WTC11 (cell line): ENCODE results near the gene STXBP5. TPM values are rescaled to one million over a fixed set of nuclear protein-coding genes. Genes with fewer than 3 reads are reported as not detected.
"Not testable (repeated sequence)": the region's sequence is repeated elsewhere in the genome, so short reads cannot be mapped to it uniquely, and the experiment has no call there.

ENCODE experiments used
- ATAC-seq: fragments of 200-7000 bp; cut with Tn5 transposase; 2 replicates; pipeline ENCODE4 v1.10.0; 2021; ENCODE audit warnings: mild to moderate bottlenecking, moderate library complexity
- CTCF ChIA-PET: fragments of 300-600 bp; sonication (Branson Sonifier 250); formaldehyde crosslinking; loops from one replicate; lab custom pipeline; 2021; ENCODE audit warnings: antibody characterized with exemption; lab: Charles Lee
- POLR2A ChIA-PET: fragments of 350-600 bp; sonication (Branson Sonifier 250); formaldehyde crosslinking; loops from one replicate; lab custom pipeline; 2021; ENCODE audit warnings: antibody characterized with exemption; lab: Charles Lee
- DNase-seq: peaks from one replicate; pipeline ENCODE4 v3.0.0; 2021; ENCODE audit warnings: low spot score
- H3K27ac Mint-ChIP-seq: 2 replicates; pipeline ENCODE4 v1.8.0; 2021; ENCODE audit warnings: mixed read lengths
- H3K27me3 Mint-ChIP-seq: 2 replicates; pipeline ENCODE4 v1.8.0; 2021; ENCODE audit warnings: low read depth, mild to moderate bottlenecking, moderate library complexity, mixed read lengths
- H3K36me3 Mint-ChIP-seq: 2 replicates; pipeline ENCODE4 v1.8.0; 2021; ENCODE audit warnings: mixed read lengths
- H3K4me1 Mint-ChIP-seq: 2 replicates; pipeline ENCODE4 v1.8.0; 2022; ENCODE audit warnings: mixed read lengths
- H3K4me3 Mint-ChIP-seq: 2 replicates; pipeline ENCODE4 v1.8.0; 2021; ENCODE audit warnings: mild to moderate bottlenecking, moderate library complexity, mixed read lengths
- H3K9me3 Mint-ChIP-seq: 2 replicates; pipeline ENCODE4 v1.8.0; 2021; ENCODE audit warnings: mixed read lengths
- ATF3 ChIP-seq: sonication (generic); formaldehyde crosslinking; conservative IDR thresholded peaks from 2 replicates; pipeline ENCODE4 v1.8.1; 2022; ENCODE audit warnings: mild to moderate bottlenecking, missing genetic modification reagents
- CREM ChIP-seq: sonication (generic); formaldehyde crosslinking; IDR thresholded peaks from 2 replicates; pipeline ENCODE4 v1.8.1; 2022; ENCODE audit warnings: mild to moderate bottlenecking, missing genetic modification reagents, moderate library complexity
- E2F1 ChIP-seq: sonication (generic); formaldehyde crosslinking; IDR thresholded peaks from 2 replicates; pipeline ENCODE4 v1.8.0; 2022; ENCODE audit warnings: mild to moderate bottlenecking, missing genetic modification reagents
- GABPB1 ChIP-seq: sonication (generic); formaldehyde crosslinking; IDR thresholded peaks from 2 replicates; pipeline ENCODE4 v1.8.1; 2023; ENCODE audit warnings: mild to moderate bottlenecking, missing genetic modification reagents
- GTF2I ChIP-seq: fragments of 250-450 bp; sonication (Bioruptor Pico); conservative IDR thresholded peaks from 2 replicates; pipeline ENCODE4 v1.4.0; 2021; ENCODE audit warnings: mild to moderate bottlenecking
- NR1H2 ChIP-seq: sonication (generic); formaldehyde crosslinking; IDR thresholded peaks from 2 replicates; pipeline ENCODE4 v1.9.0; 2021; ENCODE audit warnings: mild to moderate bottlenecking, moderate library complexity, missing genetic modification reagents
- NR2C2 ChIP-seq: sonication (generic); formaldehyde crosslinking; IDR thresholded peaks from 2 replicates; pipeline ENCODE4 v1.8.0; 2022; ENCODE audit warnings: mild to moderate bottlenecking, missing genetic modification reagents
- RELA ChIP-seq: sonication (generic); formaldehyde crosslinking; IDR thresholded peaks from 2 replicates; pipeline ENCODE4 v1.8.1; 2022; ENCODE audit warnings: missing genetic modification reagents, mild to moderate bottlenecking, borderline replicate concordance
- SMAD3 ChIP-seq: sonication (generic); formaldehyde crosslinking; IDR thresholded peaks from 2 replicates; pipeline ENCODE4 v1.8.0; 2022; ENCODE audit warnings: missing genetic modification reagents, mild to moderate bottlenecking, borderline replicate concordance
- USF1 ChIP-seq: sonication (generic); formaldehyde crosslinking; IDR thresholded peaks from 2 replicates; pipeline ENCODE4 v1.8.0; 2022; ENCODE audit warnings: mild to moderate bottlenecking, missing genetic modification reagents
- ZNF317 ChIP-seq: sonication (generic); formaldehyde crosslinking; IDR thresholded peaks from 2 replicates; pipeline ENCODE4 v1.8.1; 2023; ENCODE audit warnings: low read depth, mild to moderate bottlenecking, moderate library complexity, missing genetic modification reagents, borderline replicate concordance
- ZNF416 ChIP-seq: fragments of 250-450 bp; sonication (Bioruptor Pico); IDR thresholded peaks from 2 replicates; pipeline ENCODE4 v1.9.0; 2021; ENCODE audit warnings: mild to moderate bottlenecking, inconsistent platforms
- ZNF423 ChIP-seq: fragments of 250-450 bp; sonication (Bioruptor Pico); IDR thresholded peaks from 2 replicates; pipeline ENCODE4 v2.1.2; 2022; ENCODE audit warnings: mild to moderate bottlenecking, moderate library complexity
- ZNF425 ChIP-seq: fragments of 250-450 bp; sonication (Bioruptor Pico); conservative IDR thresholded peaks from 2 replicates; pipeline ENCODE4 v1.9.0; 2021; ENCODE audit warnings: mild to moderate bottlenecking
- ZNF671 ChIP-seq: fragments of 250-450 bp; sonication (Bioruptor Pico); IDR thresholded peaks from 2 replicates; pipeline ENCODE4 v1.8.0; 2021; ENCODE audit warnings: mild to moderate bottlenecking
- total RNA-seq: library from RNA; stranded (reverse); gene quantifications from 3 replicates; pipeline ENCODE4 v1.2.3, GENCODE V29; 2021
- TF ChIP-seq, protein P1 (sequence below): sonication (generic); formaldehyde crosslinking; IDR thresholded peaks from 2 replicates; pipeline ENCODE4 v1.8.1; 2022; ENCODE audit warnings: mild to moderate bottlenecking, moderate library complexity, missing genetic modification reagents
- TF ChIP-seq, protein P2 (sequence below): sonication (generic); formaldehyde crosslinking; IDR thresholded peaks from 2 replicates; pipeline ENCODE4 v1.8.0; 2023; ENCODE audit warnings: missing genetic modification reagents
- TF ChIP-seq, protein P3 (sequence below): sonication (generic); formaldehyde crosslinking; IDR thresholded peaks from 2 replicates; pipeline ENCODE4 v1.8.0; 2023; ENCODE audit warnings: mild to moderate bottlenecking, missing genetic modification reagents

STXBP5 gene
- total RNA-seq, 1 experiment from 2014 or later, result 13.2 TPM

DNA sequence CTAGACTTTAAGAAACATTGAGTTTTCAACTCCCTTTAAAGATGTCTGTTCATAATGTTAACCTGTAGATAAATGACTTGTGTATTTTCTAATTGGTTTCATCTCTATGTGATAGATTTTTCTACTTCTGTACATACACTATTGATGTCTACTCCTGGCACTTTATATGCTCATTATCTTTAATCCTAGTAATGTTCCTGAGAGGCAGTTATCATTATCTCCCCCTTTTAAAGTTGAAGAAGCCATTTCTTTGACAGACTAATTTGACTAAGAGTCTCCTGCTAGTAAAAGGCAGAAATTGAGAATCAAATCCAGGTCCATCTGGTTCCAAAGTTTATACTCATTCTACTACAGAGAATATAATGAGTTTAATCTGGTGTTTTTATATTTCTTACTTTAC is 167.1 kb downstream of the STXBP5 start (continued):
- no peak for TF ChIP-seq GTF2I (CRISPR knock-in tag)
- no peak for TF ChIP-seq NR2C2 (CRISPR knock-in tag)
- no peak for TF ChIP-seq ZNF317 (CRISPR knock-in tag)
- TF ChIP-seq SMAD3 (CRISPR knock-in tag), result no peak
- no peak for TF ChIP-seq GABPB1 (CRISPR knock-in tag)
- no peak for TF ChIP-seq ZNF423
- no peak for TF ChIP-seq NR1H2 (CRISPR knock-in tag)

- H3K27ac Mint-ChIP-seq, result no peak overlapping the region
- ChIA-PET POLR2A (no interaction called here), CTCF (no interaction called here)
- ATAC-seq (no peak), DNase-seq (no peak)
- peaks cover 4% of the 10 kb centered on the region for H3K4me1 Mint-ChIP-seq
- H3K27me3 Mint-ChIP-seq, result no peaks in the 10 kb centered on the region
- H3K4me3 Mint-ChIP-seq, result no peak overlapping the region
- TF ChIP-seq ZNF423 (no peak), SMAD3 (CRISPR knock-in tag) (no peak), ZNF425 (CRISPR knock-in tag) (no peak), ZNF416 (no peak)
- no peaks in the 10 kb centered on the region for H3K9me3 Mint-ChIP-seq
- no peaks in the 10 kb centered on the region for H3K36me3 Mint-ChIP-seq
Measured at GRCh38 chr6:147372806-147373205, 168.6 kb downstream of the STXBP5 start.

- H3K36me3 Mint-ChIP-seq, result peaks cover 27% of the 10 kb centered on the region
- TF ChIP-seq GABPB1 (CRISPR knock-in tag) (no peak), SMAD3 (CRISPR knock-in tag) (no peak), CREM (CRISPR knock-in tag) (no peak), RELA (no peak), USF1 (CRISPR knock-in tag) (no peak)
- TF ChIP-seq, protein P1, sequence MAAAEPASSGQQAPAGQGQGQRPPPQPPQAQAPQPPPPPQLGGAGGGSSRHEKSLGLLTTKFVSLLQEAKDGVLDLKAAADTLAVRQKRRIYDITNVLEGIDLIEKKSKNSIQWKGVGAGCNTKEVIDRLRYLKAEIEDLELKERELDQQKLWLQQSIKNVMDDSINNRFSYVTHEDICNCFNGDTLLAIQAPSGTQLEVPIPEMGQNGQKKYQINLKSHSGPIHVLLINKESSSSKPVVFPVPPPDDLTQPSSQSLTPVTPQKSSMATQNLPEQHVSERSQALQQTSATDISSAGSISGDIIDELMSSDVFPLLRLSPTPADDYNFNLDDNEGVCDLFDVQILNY (CRISPR knock-in tag), result no peak
- TF ChIP-seq, all 79 proteins: peak for 0
- ChIA-PET POLR2A (no interaction called here), CTCF (interaction anchor here (1.6 kb wide), 1 partner anchor 801 kb away, joined by 3 read pairs; no protein-coding TSS in a partner anchor)
- Mint-ChIP-seq H3K27me3 (no peaks in the 10 kb centered on the region), H3K9me3 (peaks cover 22% of the 10 kb centered on the region), H3K4me3 (no peak overlapping the region; the same call in 1 of the 2 replicates), H3K27ac (peak overlapping the region; percentile 57), H3K4me1 (peaks cover 20% of the 10 kb centered on the region)
- peak; percentile 64 for ATAC-seq
- DNase-seq, result no peak
Measured at GRCh38 chr6:147378819-147379218, 174.6 kb downstream of the STXBP5 start.

- not testable (repeated sequence) for ATAC-seq, DNase-seq
Measured at GRCh38 chr6:147380841-147381240, 176.6 kb downstream of the STXBP5 start.

GRCh38 chr6:147381712-147382111 is 177.5 kb downstream of the STXBP5 start:
- ATAC-seq (no peak), DNase-seq (no peak)
- Mint-ChIP-seq H3K4me3 (no peak overlapping the region), H3K9me3 (peaks cover 22% of the 10 kb centered on the region), H3K27me3 (no peaks in the 10 kb centered on the region), H3K36me3 (peaks cover 27% of the 10 kb centered on the region), H3K4me1 (peaks cover 20% of the 10 kb centered on the region), H3K27ac (no peak overlapping the region)
- POLR2A ChIA-PET, result no interaction called here
- CTCF ChIA-PET, result interaction anchor here (1.2 kb wide), 1 partner anchor 489 kb away, joined by 3 read pairs; no protein-coding TSS in a partner anchor
- no peak for TF ChIP-seq ATF3 (CRISPR knock-in tag)
- TF ChIP-seq E2F1 (CRISPR knock-in tag), result no peak
- TF ChIP-seq, protein P2, sequence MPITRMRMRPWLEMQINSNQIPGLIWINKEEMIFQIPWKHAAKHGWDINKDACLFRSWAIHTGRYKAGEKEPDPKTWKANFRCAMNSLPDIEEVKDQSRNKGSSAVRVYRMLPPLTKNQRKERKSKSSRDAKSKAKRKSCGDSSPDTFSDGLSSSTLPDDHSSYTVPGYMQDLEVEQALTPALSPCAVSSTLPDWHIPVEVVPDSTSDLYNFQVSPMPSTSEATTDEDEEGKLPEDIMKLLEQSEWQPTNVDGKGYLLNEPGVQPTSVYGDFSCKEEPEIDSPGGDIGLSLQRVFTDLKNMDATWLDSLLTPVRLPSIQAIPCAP, result no peak
- no peak for TF ChIP-seq ZNF671 (CRISPR knock-in tag)
- TF ChIP-seq, protein P3, sequence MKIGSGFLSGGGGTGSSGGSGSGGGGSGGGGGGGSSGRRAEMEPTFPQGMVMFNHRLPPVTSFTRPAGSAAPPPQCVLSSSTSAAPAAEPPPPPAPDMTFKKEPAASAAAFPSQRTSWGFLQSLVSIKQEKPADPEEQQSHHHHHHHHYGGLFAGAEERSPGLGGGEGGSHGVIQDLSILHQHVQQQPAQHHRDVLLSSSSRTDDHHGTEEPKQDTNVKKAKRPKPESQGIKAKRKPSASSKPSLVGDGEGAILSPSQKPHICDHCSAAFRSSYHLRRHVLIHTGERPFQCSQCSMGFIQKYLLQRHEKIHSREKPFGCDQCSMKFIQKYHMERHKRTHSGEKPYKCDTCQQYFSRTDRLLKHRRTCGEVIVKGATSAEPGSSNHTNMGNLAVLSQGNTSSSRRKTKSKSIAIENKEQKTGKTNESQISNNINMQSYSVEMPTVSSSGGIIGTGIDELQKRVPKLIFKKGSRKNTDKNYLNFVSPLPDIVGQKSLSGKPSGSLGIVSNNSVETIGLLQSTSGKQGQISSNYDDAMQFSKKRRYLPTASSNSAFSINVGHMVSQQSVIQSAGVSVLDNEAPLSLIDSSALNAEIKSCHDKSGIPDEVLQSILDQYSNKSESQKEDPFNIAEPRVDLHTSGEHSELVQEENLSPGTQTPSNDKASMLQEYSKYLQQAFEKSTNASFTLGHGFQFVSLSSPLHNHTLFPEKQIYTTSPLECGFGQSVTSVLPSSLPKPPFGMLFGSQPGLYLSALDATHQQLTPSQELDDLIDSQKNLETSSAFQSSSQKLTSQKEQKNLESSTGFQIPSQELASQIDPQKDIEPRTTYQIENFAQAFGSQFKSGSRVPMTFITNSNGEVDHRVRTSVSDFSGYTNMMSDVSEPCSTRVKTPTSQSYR (CRISPR knock-in tag), result no peak

More at GRCh38 chr6:147380841-147381240, 176.6 kb downstream of the STXBP5 start:
- POLR2A ChIA-PET, CTCF ChIA-PET, H3K4me3 Mint-ChIP-seq, H3K27me3 Mint-ChIP-seq, H3K27ac Mint-ChIP-seq: not testable (repeated sequence)
- Mint-ChIP-seq H3K4me1 (peaks cover 20% of the 10 kb centered on the region), H3K36me3 (peaks cover 27% of the 10 kb centered on the region), H3K9me3 (peaks cover 22% of the 10 kb centered on the region)
